IPS-15b (cell line): ENCODE results near the gene OR2AT4.
"Not testable (repeated sequence)": the region's sequence is repeated elsewhere in the genome, so short reads cannot be mapped to it uniquely, and the experiment has no call there.

Source experiments
- H3K27me3 ChIP-seq: one replicate; pipeline ENCODE4 v1.6.1; 2013; ENCODE audit warnings: low read length; ENCODE audit not compliant: control insufficient read depth, insufficient read depth
- H3K36me3 ChIP-seq: one replicate; pipeline ENCODE4 v1.6.1; 2013; ENCODE audit warnings: low read length; ENCODE audit not compliant: control insufficient read depth, insufficient read depth
- H3K4me1 ChIP-seq: one replicate; pipeline ENCODE4 v1.6.1; 2013; ENCODE audit warnings: mild to moderate bottlenecking, low read length; ENCODE audit not compliant: control insufficient read depth, insufficient read depth
- H3K4me3 ChIP-seq: one replicate; pipeline ENCODE4 v1.5.1; 2013; ENCODE audit warnings: low read depth, low read length
- H3K9ac ChIP-seq: one replicate; pipeline ENCODE4 v1.6.1; 2013; ENCODE audit warnings: low read depth, mild to moderate bottlenecking, low read length
- H3K9me3 ChIP-seq: one replicate; pipeline ENCODE4 v1.6.1; 2013; ENCODE audit warnings: mild to moderate bottlenecking, low read length; ENCODE audit not compliant: control insufficient read depth, insufficient read depth

Gene OR2AT4

DNA sequence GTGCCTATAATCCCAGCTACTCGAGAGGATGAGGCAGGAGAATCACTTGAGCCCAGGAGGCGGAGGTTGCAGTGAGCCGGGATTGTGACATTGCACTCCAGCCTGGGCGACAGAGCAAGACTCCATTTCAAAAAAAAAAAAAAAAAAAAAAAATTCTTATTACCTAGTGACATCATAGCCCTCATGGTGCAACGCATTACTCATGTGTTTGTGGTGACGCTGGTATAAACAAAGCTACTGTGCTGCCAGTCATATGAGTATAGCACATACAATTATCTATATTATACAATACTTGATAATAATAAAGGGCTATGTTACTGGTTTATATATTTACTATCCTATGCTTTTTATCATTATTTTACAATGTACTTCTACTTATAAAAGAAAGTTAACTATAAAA, 41.2 kb downstream of the OR2AT4 start:
- H3K9ac ChIP-seq, result no peak overlapping the region
- H3K4me3 ChIP-seq, result no peak overlapping the region
- no peaks in the 10 kb centered on the region for H3K9me3 ChIP-seq
- H3K36me3 ChIP-seq, result no peaks in the 10 kb centered on the region
- no peaks in the 10 kb centered on the region for H3K27me3 ChIP-seq
- H3K4me1 ChIP-seq, result no peaks in the 10 kb centered on the region

DNA sequence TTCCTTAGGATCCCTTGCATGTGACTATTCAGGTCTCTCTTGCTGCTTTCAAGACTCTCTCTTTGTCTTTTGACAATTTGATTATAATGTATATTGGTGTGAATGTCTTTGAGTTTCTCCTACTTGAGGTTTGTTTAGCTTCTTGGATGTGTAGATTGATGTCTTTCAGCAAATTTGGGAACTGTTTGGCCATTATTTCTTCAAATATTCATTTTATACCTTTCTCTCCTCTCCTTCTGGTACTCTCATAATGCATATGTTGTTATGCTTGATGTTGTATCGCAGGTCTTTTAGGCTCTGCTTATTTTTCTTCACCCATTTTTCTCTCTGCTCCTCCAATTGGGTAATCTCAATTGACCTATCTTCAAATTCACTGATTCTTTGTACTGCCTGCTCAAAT, 44.2 kb downstream of the OR2AT4 start:
- Histone ChIP-seq H3K9ac (no peak overlapping the region), H3K36me3 (no peaks in the 10 kb centered on the region), H3K27me3 (no peaks in the 10 kb centered on the region), H3K4me3 (no peak overlapping the region), H3K4me1 (no peaks in the 10 kb centered on the region), H3K9me3 (no peaks in the 10 kb centered on the region)

DNA sequence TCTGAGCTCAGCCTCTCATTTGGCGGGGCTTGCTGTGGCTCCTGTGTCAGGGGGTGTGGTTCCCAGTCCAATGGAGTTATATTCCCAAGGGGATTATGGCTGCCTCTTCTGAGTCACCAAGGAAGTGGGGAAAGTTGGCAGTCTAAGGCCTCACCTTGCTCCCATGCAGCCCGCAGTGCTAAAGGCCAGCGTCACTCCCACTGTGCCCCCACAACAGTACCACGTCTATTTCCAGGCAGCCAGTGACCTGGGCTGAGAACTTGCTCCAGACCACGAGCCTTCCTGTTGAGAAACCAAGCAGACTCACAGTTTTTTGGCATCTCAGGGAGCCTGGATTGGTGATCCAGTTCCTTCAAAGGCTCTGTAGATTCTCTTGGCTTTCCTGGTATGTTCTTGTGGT, 45.6 kb downstream of the OR2AT4 start:
- Histone ChIP-seq H3K4me1 (no peaks in the 10 kb centered on the region), H3K36me3 (no peaks in the 10 kb centered on the region), H3K27me3 (no peaks in the 10 kb centered on the region), H3K9me3 (no peaks in the 10 kb centered on the region), H3K4me3 (no peak overlapping the region), H3K9ac (no peak overlapping the region)

DNA sequence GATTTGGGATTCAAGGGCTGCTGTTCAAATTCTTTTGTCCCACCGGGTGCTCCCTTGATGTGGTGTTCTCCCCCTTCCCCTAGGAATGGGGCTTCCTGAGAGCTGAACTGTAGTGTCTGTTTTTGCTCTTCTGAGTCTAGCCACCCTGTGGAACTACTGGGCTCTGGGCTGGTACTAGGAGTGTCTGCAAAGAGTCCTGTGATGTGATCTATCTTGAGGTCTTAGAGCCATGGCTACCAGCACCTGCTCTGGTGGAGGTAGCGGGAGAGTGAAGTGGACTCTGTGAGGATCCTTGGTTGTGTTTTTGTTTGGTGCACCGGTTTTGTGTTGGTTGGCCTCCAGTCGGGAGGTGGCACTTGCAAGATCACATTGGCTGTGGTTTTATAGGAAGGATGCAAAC, 46.2 kb downstream of the OR2AT4 start:
- H3K9me3 ChIP-seq, result no peaks in the 10 kb centered on the region
- no peaks in the 10 kb centered on the region for H3K36me3 ChIP-seq
- H3K9ac ChIP-seq, result no peak overlapping the region
- H3K4me3 ChIP-seq, result no peak overlapping the region
- H3K4me1 ChIP-seq, result no peaks in the 10 kb centered on the region
- H3K27me3 ChIP-seq, result no peaks in the 10 kb centered on the region

DNA sequence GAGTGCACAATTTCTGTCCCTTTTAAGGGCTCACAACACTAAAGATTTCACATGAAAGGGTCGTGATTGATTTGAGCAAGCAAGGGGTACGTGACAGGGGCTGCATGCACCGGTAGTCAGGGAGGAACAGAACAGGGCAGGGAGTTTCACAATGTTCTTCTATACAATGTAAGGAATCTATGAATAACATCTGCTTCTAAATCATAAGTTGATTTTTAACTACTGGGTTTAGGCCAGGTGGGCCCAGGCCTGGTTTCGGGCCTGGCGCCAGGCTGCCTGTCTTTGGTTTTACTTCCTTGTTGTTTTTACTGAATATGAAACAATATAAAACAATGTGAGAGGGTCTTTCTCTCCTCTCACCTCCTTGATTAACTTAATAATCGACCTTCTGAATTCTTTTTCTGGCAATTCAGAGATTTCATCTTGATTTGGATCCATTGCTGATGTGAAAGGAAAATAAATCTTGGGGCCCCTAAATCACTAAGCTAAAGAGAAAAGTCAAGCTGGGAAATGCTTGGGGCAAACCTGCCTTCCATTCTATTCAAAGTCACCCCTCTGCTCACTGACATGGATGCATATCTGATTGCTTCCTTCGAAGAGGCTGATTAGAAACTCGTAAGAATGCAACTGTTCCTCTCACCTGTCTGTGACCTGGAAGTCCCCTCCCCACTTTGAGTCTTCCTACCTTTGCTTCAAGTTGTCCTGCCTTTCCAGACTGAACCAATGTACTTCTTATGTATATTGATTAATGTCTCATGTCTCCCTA, 47.0 kb downstream of the OR2AT4 start:
- H3K4me3 ChIP-seq, H3K4me1 ChIP-seq, H3K36me3 ChIP-seq, H3K9me3 ChIP-seq, H3K9ac ChIP-seq, H3K27me3 ChIP-seq: not testable (repeated sequence)

DNA sequence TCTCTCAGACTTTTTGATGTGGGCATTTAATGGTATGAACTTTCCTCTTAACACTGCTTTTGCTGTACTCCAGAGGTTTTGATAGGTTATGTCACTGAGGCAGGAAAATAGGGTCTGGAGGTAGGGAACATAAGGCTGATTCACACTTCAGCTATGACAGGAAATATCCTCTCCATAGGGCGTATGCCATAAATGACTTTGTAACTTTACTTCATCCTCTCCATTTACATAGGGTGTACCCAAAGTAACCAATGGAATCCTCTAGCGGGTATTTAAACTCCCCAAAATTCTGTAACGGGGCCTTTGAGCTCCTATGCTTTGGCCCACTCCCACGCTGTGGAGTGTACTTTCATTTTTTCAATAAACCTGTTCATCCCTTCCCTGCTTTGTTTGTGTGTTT, 49.5 kb downstream of the OR2AT4 start:
- Histone ChIP-seq H3K9me3 (no peaks in the 10 kb centered on the region), H3K4me3 (no peak overlapping the region), H3K36me3 (no peaks in the 10 kb centered on the region), H3K9ac (no peak overlapping the region), H3K4me1 (no peaks in the 10 kb centered on the region), H3K27me3 (no peaks in the 10 kb centered on the region)

DNA sequence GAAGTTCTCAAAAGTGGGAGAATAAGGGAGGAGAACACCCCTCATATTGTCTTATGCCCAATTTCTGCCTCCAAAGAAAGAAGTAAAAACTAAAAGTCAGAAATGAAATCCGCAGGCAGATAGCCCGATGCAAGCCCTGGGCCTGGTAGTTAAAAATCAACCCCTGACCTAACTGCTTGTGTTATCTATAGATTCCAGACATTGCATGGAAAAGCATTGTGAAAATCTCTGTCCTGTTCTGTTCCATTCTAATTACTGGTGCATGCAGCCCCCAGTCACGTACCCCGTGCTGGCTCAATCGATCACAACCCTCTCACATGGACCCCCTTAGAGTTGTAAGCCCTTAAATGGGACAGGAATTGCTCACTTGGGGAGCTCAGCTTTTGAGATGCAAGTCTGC, 50.0 kb downstream of the OR2AT4 start:
- H3K9me3 ChIP-seq, H3K4me1 ChIP-seq, H3K4me3 ChIP-seq, H3K36me3 ChIP-seq, H3K27me3 ChIP-seq, H3K9ac ChIP-seq: not testable (repeated sequence)

DNA sequence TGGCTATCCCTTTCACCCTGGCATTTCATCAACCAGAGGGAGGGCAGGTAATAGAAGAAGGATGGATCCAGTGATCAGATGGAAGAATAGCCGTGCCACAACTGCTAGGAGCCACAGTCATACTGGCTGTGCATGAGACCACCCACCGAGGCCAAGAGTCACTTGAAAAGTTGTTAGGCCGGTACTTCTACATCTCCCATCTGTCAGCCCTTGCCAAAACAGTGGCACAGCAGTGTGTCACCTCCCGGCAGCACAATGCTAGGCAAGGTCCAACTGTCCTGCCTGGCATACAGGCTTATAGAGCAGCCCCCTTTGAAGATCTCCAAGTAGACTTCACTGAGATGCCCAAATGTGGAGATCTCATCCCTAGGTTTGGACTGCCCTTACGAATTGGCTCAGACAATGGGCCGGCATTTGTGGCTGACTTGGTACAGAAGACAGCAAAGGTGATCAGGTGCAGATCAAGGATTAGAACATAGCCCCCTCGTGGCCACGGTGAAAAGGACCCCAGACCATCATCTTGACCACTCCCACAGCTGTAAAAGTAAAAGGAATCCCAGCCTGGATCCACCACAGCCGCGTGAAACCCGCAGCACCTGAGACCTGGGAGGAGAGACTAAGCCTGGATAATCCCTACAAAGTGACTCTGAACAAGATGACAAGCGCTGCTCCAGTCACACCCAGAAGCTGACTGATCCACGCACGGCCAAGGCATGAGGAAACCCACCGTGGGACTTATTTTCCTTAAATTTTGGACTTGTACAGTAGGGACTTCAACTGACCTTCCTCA, 52.1 kb downstream of the OR2AT4 start:
- not testable (repeated sequence) for H3K9ac ChIP-seq, H3K36me3 ChIP-seq, H3K4me3 ChIP-seq, H3K9me3 ChIP-seq, H3K4me1 ChIP-seq, H3K27me3 ChIP-seq

DNA sequence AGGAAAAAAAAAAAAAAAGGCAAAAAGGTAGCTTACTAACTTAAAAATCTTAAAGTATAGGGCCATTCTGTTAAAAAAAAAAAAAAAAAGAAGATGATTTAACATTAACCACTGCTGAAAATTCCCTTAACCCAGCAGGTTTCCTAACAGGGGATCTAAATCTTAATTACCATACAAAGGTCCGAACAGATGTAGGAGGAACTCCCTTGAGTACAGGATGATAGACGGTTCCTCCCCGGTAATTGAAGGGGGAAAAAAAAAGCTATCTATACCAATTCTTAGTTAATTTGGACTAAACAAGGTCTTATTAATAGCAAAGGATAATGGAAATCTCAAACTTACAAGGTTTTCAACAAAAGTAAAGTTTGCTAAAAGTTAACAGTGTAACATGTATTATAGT, 54.9 kb downstream of the OR2AT4 start:
- not testable (repeated sequence) for H3K4me3 ChIP-seq, H3K9me3 ChIP-seq, H3K9ac ChIP-seq, H3K27me3 ChIP-seq, H3K36me3 ChIP-seq, H3K4me1 ChIP-seq

DNA sequence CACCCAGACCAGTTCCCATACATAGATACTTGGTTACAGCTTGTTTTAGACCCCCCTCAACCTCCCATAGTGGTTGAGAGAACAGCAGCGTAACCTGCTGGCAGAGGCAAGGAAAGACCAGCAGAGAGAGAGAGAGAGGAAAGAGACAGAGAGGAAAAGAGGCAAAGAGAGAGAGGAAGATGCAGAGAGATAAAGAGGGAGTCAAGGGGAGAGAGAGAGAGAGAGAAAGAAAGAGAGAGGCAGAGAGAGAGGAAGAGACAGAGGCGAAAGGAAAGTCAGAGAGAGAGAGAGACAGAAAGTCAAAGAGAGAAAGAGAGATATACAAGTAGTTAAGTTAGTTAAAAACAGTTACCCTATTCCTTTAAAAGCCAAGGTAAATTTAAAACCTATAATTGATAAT, 55.4 kb downstream of the OR2AT4 start:
- Histone ChIP-seq H3K27me3 (no peaks in the 10 kb centered on the region), H3K4me1 (no peaks in the 10 kb centered on the region), H3K36me3 (no peaks in the 10 kb centered on the region), H3K4me3 (no peak overlapping the region), H3K9me3 (no peaks in the 10 kb centered on the region), H3K9ac (no peak overlapping the region)

DNA sequence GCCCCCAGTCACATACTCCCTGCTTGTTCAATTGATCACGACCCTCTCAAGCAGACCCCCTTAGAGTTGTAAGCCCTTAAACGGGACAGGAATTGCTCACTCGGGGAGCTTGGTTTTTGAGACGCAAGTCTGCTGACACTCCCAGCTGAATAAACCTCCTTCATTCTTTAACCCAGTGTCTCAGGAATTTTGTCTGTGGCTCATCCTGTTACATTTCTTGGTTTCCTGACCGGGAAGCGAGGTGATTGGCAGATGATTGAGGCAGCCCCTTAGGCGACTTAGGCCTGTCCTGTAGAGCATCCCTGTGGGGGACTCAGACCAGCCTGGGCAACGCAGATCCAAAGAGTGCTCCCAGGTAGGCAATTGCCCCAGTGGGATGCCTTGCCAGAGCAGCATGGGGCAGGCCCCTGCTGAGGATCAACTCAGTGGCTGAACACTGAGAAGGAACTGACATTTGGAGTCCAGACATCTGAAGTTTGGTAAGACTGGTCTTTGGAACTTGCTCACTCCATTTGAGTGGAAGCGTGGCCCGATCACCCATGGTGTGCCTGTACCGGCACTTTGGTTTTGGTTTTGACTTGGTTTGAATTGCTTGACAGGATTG, 56.4 kb downstream of the OR2AT4 start:
- H3K4me3 ChIP-seq, result no peak overlapping the region
- H3K4me1 ChIP-seq, result no peaks in the 10 kb centered on the region
- H3K27me3 ChIP-seq, result no peaks in the 10 kb centered on the region
- no peak overlapping the region for H3K9ac ChIP-seq
- no peaks in the 10 kb centered on the region for H3K9me3 ChIP-seq
- no peaks in the 10 kb centered on the region for H3K36me3 ChIP-seq
